ENCODE results near the gene PPM1D.
A peak's percentile ranks its signal among the peaks of the same experiment; 100 is the strongest.
"Not testable (repeated sequence)": the region's sequence is repeated elsewhere in the genome, so short reads cannot be mapped to it uniquely, and the experiment has no call there.

PPM1D gene

DNA sequence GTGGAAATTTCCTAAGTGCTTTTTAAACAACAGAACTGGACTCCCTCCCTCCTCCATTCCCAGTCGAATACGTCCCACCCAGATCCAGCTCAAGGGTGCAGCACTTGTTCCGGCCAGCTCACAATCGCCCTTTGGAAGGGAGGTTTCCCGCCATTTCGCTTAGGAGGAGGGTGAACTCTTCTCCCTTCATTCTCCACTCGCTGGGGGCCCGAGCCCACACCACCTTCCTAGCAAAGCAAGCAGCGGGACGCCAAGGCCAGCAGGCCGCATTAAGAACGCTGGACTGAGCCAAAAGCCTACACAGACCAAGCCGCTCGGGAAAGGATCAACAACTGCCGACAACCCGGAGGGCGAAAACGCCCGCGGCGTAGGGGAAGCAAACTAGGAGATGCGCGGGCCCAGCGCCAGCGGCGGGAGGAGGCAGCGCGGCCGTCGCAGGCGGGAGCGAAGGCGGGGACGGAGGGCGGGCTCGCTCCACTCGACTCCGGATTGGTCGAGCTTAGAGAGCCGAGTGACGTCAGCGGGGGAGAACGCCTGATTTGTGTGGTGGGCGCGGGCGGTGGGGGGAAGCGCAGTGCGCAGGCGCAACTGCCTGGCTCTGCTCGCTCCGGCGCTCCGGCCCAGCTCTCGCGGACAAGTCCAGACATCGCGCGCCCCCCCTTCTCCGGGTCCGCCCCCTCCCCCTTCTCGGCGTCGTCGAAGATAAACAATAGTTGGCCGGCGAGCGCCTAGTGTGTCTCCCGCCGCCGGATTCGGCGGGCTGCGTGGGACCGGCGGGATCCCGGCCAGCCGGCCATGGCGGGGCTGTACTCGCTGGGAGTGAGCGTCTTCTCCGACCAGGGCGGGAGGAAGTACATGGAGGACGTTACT is at the start of gene PPM1D:
Gene PPM1D, plus strand, starts transcription at position 574 of the 870 bp plus-strand sequence. Its CDS starts 222 bp downstream, at position 796.
- DNase-seq, result peak; percentile 98

DNA sequence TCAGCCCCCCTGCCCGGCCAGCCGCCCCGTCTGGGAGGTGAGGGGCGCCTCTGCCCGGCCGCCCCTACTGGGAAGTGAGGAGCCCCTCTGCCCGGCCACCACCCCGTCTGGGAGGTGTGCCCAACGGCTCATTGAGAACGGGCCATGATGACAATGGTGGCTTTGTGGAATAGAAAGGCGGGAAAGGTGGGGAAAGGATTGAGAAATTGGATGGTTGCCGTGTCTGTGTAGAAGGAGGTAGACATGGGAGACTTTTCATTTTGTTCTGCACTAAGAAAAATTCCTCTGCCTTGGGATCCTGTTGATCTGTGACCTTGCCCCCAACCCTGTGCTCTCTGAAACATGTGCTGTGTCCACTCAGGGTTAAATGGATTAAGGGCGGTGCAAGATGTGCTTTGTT is 47.7 kb upstream of the PPM1D start:
- not testable (repeated sequence) for DNase-seq

DNA sequence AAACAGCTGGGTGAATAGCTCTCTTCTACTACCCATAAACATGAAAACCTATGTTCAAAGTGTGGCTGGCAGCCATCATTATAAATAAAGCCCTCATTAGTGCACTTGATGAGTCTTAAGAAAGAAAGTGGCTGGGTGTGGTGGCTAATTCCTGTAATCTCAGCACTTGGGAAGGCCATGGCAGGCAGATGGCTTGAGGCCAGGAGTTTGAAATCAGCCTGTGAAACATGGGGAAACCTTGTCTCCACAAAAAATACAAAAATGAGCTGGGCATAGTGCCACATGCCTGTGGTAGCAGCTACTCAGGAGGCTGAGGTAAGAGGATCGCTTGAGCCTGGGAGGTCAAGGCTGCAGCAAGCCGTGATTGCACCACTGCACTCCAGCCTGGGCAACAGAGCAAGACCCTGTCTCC is 45.6 kb upstream of the PPM1D start:
- DNase-seq, result no peak

DNA sequence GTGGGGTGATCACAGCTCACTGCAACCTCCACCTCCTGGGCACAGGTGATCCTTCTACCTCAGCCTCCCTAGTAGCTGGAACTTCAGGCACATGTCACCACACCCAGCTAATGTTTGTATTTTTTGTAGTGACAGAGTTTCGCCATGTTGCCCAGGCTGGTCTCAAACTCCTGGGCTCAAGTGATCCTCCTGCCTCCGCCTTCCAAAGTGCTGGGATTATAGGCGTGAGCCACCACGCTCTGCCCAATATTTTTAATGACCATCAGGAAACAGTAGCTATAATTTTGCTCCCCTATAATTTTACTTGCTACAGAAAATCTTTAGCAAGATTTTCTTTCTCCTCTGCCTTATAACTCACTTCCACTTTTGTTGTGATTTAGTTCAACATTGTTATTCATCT is 44.2 kb upstream of the PPM1D start:
- DNase-seq, result no peak

DNA sequence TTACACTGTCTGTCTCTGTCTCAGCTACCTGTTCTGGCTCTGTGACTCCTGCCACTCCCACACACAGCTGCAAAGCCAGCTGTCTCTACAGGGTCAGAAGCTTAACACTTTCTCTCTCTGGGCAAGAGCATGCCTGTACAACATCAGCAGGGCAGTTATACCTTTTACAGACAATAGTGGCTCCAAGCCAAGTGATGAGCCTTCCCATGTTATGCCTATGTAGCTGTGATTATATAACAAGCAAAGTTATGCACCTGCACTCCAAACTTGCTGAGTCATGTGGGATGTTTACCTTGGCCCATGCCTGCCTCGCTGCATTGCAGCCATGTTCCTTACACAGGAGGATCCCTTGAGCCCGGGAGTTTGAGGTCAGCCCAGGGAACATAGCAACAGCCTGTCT is 42.2 kb upstream of the PPM1D start:
- no peak for DNase-seq

DNA sequence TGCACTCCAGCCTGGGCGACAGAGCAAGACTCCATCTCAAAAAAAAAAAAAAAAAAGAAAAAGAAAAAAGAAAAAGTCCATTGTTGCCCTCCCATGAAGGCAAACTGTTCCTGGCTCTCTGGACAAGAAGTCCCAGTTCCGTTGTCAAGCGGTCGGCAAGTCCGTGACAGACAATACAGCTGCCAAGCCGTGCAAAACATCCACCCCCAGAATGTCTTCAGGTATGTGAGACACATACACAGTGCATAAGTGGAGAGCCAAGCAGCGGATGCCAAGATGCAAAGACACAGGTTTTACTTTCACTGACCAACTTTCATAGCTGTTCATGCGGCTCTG is 40.4 kb upstream of the PPM1D start:
- no peak for DNase-seq

DNA sequence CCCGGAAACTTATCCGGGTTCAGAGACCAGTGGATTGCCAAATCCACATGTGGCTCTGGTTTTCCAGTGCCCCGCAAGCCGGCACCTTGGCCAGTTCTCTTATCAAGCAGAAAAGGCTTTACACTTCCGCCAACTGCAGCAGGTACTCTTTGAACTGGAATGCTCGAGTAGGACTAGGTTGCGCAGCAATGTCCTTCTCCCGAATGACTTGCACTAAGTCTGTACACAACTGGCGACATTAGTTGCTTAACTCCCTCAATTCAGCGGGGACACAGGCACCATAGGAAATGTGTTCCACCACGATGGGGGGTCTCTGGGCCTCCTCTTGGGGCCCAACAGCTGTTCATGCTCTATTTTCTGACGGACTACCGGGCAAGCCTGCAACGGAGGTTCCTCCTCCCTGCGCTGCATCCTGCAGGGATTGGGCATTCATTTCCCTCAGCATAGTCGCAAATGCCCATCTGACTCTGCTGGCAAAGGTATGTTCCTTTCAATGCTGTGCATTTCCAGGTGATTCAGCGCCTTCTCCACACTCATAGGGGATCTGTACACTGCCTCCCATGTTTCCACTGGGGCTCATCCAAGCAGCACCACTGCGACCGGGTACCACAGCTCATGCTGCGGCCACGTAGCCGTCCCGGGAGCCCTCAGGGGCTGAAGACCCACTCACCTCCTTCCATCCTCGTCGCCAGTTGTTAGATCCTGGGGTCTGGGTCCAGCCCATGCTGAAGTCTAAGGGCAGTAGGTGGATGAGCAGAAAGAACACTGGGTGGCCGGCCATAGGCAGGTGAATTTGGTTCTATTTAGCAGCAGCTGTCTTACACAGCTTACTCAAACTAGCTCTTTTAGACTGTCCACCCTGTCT is 39.8 kb upstream of the PPM1D start:
- DNase-seq, result no peak

DNA sequence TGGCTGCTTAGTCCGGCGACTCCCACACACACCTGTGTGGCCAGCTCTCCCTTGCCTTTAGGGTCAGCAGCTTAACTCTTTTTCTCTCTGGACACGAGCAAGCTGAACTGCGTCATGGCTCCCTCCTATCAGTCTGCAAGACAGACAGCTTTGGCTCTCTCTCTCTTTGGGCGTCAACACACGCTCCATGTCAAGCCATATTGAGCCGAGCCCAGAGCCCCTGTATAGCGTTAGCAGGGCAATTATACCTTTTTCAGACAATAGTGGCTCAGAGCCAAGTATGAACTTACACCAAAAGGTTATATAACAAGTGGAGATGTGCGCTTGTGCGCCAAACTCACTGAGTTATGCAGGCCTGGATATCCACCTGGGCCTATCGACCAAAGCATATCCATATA is 39.1 kb upstream of the PPM1D start:
- DNase-seq, result no peak

DNA sequence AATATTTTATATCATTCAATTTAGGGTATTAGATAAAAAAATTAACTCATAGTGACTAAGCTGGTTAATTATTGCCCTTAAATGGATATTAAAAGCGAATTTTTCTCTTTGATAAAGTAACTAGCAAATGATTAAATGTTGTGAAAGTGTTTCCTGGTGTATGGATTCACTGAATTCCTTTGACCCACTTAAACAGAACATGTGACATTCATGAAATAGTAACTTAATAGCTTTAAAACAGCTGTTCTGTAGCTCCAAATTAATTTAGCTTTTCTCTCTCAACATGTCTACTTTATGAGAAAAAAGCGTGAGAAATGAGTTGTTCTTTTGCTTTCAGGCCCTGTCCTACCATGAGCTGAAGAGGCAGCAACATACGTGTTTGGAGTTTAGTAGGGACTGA is 37.6 kb upstream of the PPM1D start:
- no peak for DNase-seq

DNA sequence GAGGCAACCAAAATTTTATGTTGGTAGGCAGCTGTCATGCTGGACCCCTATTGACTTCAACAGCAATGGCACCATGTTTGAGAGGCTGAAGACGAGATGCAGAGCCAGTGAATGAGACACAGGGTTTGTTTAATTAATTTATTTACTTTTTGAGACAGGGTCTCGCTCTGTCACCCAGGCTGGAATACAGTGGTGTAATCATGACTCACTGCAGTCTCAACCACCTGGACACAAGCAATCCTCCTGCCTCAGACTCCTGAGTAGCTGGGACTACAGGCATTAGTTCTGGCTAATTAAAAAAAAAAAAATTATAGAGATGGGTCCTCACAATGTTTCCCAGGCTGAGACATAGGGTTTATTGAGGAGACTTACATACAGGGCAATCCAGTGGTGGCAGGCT is 36.2 kb upstream of the PPM1D start:
- no peak for DNase-seq

DNA sequence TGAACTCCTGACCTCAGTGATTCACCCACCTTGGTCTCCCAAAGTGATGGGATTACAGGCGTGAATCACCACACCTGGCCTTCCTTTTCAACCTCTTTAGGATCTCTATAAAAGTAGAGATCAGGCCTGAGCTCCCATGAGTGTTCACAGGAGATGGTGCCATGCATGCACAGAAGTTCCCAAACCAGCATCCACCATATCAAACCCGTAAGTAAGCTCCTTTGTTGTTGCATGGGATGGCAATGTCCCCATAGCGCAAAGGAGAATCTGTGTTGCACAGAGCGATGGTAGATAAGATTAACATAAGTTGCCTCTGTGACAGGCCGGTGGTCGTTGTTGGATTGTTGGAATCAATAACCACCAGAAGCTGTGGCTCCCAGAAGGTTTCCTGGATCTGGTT is 34.8 kb upstream of the PPM1D start:
- DNase-seq, result no peak

DNA sequence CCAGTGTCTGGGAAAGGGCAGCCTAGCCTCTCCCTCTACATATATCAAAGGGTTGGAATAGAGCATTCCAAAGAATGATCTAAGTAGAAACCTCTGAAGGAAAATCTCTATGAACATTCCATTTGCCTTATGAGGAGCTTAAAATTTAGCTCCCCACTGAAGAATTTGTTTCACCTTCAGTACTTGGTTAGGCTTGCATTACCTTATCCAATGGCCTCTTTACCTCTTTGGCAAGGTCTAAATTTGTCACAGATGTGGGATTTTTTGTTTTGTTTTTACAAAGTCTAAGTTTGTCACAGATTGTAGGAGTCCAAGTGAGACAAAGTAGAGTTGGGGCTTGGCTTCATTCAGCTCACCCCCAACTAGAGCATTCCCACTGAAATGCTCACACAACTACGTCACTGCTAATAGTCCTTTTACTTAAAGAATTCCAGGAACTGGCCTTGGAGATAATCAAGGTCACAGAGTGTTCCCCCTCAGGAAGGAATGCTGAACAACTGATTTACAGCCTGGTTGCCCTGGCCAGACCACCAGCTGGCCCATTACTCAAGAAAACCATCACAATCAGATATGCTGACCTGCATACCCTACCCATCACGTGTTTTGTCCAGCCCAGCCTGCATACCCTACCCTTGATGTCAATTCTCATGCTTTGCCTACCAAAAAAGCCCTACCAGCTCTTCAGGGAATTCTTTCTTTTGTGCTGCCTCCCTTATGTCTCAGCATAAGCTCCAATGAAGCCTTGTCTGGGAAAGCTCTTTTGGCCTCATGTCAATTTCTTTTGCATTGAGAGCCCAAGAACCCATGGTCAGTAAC is 26.5 kb upstream of the PPM1D start:
- no peak for DNase-seq

DNA sequence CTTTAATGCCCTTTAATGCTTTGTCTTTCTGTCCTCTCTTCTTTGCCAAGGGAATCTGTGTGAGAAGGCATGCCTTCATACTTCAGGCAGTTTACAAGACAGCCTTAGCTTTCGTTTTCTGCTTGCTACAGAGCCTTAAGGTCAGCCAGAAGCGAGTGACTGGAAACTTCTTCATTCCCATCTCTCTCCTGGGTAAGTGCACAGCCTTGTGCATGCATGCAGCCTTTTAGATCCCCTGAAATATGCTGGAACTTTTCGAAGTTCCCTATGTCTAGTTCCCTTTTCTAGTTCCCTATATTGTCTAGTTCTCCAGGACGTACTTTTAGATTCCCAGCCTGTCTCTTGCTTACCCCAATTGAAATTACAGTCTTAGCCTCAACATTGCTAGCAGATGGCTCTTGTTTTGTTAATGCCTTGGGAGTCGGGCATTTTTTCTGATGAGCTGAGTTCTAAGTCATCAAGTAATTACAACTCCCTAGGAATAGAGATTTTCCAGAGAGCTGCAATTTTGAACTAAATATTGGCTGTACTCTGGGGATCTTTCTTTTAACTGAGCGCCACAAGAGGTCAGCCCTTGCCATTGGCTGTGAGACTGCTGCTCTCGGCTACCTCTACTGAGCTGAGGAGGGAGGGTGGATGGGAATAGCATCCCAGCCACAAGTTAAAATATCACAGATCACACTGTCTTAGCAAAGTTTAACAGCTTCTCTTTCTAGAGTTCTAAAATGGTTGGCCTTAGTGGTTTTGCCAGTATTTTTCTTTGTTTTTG is 22.7 kb upstream of the PPM1D start:
- DNase-seq, result no peak

DNA sequence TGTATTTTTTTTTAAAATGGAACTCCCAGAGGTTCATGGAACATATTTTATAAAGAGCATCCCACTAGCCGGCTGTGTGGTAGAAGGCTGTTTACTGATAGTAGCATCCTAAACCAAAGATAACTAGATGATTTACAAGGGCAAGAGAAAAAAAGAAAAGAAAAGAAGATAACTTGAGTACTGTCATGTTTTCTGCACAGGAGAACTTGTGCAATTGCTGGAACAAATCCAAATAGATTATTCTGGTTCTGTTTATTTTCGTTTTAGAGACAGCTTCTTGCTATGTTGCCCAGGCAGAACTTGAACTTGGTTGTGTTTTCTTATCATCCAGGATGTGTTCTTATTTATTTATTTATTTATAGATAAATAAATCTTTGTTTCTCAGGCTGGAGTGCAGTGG is 20.9 kb upstream of the PPM1D start:
- DNase-seq, result no peak

DNA sequence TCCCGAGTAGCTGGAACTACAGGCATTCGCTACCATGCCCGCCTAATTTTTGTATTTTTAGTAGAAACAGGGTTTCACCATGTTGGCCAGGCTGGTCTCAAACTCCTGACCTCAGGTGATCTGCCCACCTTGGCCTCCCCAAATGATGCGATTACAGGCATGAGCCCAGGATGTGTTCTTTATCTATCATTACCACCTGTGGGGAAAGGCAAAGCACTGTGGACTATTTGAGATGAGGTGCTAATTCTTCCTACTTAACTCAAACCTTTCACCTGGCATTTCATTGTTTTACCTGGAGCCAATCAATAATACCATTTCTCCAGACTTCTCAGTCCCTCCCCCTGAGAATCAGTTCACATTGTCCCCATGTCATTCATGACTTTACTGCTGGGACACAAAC is 20.4 kb upstream of the PPM1D start:
- DNase-seq, result no peak

DNA sequence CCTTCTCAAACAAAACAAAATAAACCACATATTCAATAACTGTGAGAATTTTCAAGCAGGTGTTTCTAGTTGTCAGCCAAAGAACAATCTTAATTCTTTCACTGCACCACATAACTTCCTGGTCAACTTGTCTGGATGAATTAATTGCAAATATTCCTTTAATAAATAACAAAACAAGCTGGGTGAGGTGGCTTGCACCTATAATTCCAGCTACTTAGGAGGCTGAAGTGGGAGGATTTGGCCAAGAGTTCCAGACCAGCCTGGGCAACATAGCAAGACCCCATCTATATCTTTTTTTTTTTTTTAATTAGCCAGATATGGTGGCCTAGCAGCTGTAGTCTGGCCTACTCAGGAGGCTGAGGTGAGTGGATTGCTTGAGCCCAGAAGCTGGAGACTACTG is 17.0 kb upstream of the PPM1D start:
- no peak for DNase-seq

DNA sequence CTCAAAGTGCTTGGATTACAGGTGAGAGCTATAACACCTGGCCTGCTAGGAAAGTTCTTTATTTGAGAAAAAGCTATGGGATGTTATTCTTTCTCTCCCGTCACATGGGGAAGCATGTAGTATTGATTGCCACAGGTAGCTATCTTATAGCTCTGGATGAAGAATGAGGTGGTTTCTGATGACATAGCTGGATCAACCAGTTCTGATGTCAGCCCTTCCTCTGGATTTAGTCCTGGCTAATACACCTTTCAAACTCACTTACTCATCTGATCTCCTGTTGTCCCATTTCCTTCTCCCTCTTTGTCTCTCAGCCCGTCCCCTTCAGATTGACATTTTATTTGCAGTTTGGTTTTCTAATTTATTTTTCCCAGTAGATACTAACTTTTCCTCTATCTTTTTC is 14.1 kb upstream of the PPM1D start:
- no peak for DNase-seq

DNA sequence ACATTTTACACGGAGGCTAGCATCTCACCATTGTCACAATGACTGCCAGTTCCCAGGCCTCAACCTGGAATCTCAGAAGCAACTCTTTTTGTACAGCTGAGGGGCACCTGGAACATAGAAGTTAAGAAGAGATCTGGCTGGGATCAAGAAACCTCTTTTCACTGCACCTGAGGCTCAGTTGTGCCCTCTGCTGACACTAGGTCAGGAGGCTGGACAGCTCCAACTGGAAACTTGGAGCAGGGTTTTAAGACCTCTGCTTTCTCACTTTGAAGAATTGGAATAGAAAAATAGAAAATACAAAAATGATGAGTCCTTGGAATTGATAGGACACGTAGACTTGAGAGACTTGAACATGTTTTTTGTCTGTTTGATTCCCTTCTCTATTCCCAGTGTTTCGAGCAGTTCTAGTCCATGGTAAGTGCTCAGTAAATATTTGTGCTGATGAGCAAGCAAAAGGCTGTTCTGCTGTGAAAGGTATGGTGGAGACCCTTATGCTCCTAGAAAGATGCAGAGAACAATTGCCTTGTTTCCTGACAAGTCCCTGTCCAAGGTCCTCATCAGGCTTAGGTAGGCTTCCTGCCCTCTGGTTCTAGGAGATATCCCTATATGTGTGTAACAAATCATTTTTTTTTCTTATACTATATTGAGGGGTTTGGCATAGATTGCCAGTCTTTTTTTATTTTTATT is 13.6 kb upstream of the PPM1D start:
- no peak for DNase-seq

DNA sequence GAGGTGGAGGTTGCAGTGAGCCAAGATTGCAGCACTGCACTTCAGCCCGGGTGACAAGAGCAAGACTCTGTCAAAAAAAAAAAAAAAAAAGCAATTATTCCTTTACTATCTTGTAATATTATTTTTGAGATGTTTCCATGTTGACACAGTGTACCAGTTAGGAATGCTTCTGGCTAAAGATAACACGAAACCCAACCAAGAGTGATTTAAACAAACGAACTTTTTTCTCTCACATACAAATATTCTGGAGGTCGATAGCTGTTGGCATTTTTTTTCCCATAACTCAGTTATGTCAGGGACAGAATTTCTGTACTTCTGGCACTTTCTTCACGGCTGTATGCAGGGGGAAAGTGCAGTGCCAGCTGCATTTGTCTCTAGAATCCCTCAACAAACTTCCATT is 9.9 kb upstream of the PPM1D start:
- no peak for DNase-seq

DNA sequence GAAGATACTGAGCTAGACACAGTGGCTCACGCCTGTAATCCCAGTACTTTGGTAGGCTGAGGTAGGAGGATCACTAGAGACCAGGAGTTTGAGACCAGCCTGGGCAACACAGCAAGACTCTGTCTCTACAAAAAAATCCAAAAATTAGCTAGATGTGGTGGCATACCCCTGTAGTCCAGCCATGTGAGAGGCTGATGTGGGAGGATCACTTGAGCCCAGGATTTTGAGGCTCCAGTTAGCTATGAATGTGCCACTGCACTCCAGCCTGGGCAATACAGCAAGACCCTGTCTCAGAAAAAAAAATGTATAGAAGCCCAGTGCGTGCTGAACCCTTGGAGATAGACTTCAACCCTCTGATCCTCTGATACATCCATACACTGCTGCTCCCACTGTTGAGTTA is 7.2 kb upstream of the PPM1D start:
- DNase-seq, result no peak

DNA sequence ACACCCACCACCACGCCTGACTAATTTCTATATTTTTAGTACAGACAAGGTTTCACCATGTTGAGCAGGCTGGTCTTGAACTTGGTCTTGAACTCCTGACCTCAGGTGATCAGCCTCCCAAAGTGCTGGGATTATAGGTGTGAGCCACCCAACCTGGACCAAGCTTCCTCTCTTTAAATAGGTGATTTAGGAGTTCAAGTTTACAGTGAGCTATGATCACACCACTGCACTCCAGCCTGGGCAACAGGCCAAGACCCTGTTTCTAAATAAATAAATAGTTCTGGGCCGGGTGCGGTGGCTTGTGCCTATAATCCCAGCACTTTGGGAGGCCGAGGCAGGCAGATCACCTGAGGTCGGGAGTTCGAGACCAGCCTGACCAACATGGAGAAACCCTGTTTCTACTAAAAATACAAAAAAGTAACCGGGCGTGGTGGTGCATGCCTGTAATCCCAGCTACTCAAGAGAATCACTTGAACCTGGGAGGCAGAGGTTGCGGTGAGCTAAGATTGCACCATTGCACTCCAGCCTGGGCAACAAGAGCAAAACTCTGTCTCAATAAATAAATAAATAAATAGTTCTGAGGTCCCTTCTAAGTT is 6.5 kb upstream of the PPM1D start:
- not testable (repeated sequence) for DNase-seq

DNA sequence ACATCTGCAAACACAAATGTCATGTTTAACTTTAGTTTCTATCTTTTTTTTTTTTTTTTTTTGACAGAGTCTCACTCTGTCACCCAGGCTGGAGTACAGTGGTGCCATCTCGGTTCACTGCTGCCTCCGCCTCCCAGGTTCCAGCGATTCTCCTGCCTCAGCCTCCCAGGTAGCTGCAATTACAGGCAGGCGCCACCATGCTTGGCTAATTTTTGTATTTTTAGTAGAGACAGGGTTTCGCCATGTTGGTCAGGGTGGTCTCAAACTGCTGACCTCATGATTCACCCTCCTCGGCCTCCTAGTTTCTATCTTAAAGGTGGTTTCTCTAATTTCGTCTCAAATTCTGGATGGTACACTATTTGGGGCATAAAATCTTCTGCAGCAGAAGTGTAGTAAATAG is 5.8 kb upstream of the PPM1D start:
- not testable (repeated sequence) for DNase-seq

Data from activated naive CD4-positive, alpha-beta T cell treated with anti-CD3 and anti-CD28 coated beads, Interleukin-2, amount 50 U/mL, for 16 hours (primary cell).